ENCODE data around the gene KRTAP3-3.

KRTAP3-3 gene

DNA sequence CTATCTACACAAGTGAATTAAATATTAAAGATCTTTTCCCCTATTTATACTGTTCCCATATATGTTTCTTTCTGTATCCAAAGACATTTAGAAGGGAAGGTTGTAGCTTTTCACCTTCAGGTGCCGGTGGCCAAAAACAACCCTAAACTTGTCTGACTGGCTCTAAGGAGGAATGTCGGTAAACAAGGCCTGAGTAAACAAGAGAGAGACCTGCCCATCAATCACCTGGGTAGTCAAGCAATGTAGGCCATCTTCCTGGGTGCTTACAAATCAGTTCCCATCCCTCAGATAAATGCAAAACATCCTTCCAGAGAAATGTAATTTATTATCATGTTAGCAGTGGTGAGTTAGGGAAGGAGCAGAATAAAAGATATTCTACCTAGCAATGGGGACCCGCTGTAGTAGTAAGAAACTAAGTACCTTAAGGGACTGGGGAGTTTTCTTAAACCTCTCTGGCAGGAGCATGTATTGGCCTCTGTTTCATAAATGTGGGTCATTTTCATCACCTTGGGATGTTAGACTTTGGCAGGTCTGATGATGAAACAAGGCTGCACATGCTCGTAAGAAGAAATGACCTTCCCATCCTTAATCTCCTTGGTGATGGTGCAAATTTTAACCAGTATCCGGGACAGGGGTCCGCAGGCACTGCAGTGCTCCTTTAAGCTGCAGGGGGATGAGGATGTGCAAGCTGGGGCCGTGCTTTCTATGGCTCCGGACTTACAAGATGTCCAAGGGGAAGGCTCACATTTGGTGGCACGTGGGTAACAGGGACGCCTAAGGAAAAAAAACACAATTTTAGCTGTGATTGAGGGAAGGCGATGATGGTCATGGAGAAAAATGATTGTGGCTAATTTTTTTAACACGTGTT is 35.6 kb downstream of the KRTAP3-3 start:
- no peak for DNase-seq (ENCODE audit: low read depth in 2 of 2)

GRCh38 chr17:40956401-40957254 is 37.3 kb downstream of the KRTAP3-3 start:
- no peak for DNase-seq (ENCODE audit: low read depth in 2 of 2)

- DNase-seq (ENCODE audit: low read depth in 2 of 2): no peak
Measured at GRCh38 chr17:40953881-40954280, 40.1 kb downstream of the KRTAP3-3 start.

DNA sequence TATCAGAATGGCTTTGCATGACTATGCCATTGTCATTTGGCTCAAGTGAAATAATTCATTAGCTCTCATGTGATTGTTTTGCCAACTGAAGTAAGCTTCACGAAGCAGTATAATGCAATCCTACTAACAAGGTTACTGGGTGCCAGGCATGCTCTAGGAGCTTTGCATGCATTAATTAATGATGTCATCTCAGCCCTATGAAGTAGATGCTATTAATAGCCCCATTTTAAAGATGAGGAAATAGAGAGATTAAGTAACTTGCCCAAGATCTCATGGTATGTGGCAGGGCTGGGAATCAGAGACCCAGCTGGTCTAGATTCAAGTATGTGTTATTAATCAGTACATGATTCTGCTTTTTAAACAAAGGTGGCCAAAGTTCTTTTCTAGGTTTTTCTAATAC is 41.3 kb downstream of the KRTAP3-3 start:
- no peak for DNase-seq (ENCODE audit: low read depth in 2 of 2)

DNA sequence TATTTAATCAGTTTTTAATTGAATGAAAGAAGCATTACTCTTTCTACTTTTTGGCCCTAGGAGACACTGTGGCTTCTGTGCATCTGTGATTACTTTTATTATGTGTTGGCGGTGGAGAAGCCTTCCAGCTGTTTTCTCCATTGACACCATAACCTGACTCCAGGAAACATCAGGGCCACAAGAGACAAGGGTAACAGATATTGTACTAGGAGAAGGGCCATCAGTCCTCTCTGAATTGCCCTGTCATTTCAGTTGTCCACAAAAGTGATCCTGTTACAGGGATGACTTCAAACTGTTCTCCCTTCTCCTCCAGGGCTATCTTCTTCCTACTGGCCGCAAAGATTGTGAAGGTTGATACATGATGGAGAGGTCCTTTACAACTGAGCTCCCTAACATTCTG is 41.8 kb downstream of the KRTAP3-3 start:
- no peak for DNase-seq (ENCODE audit: low read depth in 2 of 2)

DNA sequence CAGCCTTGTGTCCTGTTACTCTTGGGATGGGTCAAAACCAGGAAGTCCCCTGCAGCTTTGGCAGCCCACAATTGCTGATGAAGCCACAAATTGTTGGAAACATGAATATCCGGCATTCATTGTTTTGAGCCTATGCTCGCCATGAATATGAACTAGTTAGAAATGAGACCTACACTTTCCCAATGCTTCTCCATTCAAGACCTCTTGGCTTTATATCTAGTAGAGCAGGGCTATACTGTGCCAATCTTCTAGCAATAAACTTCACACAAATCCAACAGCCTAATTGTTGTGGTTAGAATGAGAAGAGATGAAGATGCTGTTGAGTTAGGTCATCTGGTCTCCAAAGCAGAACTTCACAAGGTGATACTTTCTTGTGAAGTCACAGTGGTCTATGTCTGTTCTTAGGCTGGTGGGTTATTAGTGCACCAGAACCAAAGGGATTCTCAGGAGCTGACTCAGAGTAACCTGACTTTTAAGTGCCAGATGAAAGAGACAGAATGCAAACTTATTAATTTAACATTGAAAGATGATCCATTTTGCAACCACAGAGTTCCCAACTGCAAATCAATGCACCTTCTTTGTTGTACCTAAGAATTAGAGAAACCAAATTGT is 42.8 kb downstream of the KRTAP3-3 start:
- DNase-seq (ENCODE audit: low read depth in 2 of 2): no peak

DNA sequence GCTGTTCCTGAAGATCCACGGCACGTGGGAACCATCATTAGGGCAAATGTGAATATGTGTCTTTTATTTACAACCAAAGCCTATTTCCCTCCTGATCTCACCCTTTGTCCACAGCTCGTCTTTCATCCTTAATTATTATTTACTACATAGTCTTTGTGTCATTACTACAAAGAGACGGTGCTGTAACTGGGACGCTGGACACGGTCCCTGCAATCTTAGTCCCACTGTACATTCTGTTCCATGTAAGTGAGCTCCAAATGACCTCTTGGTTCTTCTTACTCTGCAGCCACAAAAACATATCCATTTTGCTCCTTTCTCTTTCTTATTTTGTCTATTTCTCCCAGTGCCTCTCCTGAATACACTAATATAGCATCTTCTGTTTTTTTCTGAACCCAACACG is 43.8 kb downstream of the KRTAP3-3 start:
- DNase-seq (ENCODE audit: low read depth in 2 of 2): no peak

GRCh38 chr17:40949418-40949817 is 44.5 kb downstream of the KRTAP3-3 start:
- no peak for DNase-seq (ENCODE audit: low read depth in 2 of 2)

GRCh38 chr17:40947929-40948328 is 46.0 kb downstream of the KRTAP3-3 start:
- no peak for DNase-seq (ENCODE audit: low read depth in 2 of 2)

DNA sequence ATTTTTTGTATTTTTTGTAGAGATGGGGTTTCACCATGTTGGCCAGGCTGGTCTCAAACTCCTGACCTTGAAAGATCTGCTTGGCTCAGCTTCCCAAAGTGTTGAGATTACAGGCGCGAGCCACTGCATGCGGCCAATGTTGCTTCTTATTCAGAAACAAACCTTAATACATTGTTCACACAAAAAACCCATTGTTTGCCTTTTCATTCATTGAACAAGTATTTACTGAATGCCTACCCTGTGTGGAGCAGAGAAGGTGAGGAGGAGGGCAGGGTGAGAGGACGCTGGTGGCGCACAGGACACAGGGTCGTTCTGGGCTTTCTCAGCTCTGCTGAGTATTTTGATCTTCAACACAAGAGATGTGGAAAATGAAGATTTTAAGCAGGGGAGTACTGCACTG is 48.5 kb downstream of the KRTAP3-3 start:
- DNase-seq (ENCODE audit: low read depth in 2 of 2): no peak

DNA sequence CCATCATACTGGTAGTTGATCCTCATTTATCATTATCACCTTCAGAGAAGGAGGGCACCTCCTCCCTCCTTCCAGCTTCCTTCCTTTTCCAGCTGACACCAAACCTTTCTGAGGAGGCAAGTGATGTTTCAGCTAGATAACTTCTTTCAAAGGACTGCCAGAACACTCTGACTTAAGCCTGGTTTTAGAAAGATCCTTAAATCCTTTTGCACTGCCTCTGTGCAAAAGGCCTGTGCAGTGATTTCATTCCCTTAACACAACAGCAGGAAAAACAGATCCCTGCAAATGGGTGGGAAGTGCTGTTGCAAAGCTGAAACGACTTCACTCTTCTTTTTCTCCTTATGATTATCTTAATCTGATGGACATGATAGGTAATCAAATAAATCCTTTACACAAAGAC is 49.4 kb downstream of the KRTAP3-3 start:
- no peak for DNase-seq (ENCODE audit: low read depth in 2 of 2)
